GM18907 (cell line): ENCODE results near the gene CELA1.
"Not testable (repeated sequence)": the region's sequence is repeated elsewhere in the genome, so short reads cannot be mapped to it uniquely, and the experiment has no call there.

Experiments
- ATAC-seq: cut with Tn5 transposase; IDR thresholded peaks from one replicate; pipeline ENCODE4 v1.9.1; 2021; ENCODE audit warnings: mild to moderate bottlenecking, moderate library complexity; ENCODE audit not compliant: unreplicated experiment

CELA1 gene

GRCh38 chr12:51320695-51321320 is 25.7 kb downstream of the CELA1 start:
- ATAC-seq = no peak

DNA sequence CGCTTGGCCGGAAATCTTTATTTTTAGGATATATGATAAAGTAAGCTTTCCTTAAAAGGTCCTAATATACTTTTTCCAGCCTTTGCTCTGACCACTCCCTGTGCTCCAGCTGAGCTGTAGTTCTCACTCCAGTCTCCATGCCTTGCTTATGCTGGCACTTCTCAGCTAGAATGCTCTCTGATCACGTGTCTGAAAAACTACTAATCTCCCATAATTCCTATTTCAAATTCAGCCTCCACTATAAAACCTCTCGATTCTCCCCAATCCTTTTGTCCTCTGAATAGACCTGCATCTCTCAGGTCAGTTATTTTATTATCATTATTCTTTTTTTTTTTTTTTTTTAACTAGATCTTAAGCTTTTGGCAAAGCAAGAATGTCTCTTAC is 26.2 kb downstream of the CELA1 start:
- ATAC-seq = no peak

DNA sequence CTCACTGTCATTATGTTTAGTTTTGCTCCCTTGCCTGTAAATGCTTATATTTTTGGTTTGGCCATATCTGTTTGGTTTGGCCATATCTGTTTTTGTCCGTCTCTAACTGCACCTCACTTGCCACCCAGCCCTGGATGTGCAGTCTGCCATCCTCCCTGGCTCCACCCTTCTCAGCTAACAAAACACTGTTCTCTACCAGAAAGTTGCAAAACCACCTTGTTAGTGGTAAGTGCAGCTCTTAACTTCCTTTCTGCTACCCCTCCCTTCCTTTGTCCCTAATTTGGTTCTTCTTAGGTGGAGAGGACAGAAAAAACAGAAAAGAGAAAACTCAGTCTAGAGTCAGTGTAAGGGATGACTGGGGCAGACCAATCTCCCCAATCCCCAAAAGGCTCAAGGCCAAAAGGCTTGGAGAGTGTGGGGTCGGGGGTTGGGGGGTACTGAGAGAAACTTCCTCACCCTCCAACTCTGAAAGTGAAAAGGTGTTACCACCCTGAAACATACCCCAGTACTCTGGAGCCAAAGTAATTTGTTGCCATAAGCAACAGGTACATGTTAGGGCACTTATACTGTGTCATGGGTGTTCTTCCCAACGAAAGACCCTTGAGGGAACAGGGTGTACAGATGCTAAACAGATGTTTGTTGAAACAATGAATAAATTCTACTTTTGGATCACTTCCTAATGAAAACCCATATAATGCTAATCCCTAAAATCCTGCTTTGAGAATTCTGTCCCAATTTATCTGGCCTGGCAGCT is 27.5 kb downstream of the CELA1 start:
- peak; percentile 60 for ATAC-seq

DNA sequence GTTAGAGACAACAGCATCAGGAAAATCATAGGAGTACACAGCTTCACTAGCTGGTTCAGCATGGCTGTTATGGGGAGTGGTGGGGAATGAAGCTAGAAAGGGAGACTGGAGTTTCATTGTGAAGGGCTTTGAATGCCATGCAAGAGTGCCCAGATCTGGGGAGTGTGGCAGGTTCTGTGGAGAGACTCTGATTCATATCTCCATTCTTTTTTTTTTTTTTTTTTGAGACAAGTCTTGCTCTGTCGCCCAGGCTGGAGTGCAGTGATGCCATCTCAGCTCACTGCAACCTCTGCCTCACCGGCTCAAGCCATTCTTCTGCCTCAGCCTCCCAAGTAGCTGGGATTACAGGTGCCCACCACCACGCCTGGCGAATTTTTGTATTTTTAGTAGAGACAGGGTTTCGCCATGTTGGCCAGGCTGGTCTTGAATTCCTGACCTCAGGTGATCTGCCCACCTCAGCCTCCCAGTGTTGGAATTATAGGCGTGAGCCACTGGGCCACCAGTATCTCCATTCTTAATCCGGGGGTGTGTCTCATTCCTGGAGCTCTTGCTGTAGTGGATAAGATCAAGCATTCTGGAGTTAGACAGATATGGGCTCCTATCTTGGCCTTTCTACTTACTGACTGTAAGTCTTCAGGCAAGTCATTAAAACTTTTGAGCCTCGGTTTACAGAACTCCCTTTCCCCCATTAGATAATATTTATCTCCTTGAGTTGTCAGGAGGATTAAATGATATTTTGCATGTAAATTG is 28.2 kb downstream of the CELA1 start:
- ATAC-seq = not testable (repeated sequence)

GRCh38 chr12:51311389-51311788 is 35.1 kb downstream of the CELA1 start:
- no peak for ATAC-seq

DNA sequence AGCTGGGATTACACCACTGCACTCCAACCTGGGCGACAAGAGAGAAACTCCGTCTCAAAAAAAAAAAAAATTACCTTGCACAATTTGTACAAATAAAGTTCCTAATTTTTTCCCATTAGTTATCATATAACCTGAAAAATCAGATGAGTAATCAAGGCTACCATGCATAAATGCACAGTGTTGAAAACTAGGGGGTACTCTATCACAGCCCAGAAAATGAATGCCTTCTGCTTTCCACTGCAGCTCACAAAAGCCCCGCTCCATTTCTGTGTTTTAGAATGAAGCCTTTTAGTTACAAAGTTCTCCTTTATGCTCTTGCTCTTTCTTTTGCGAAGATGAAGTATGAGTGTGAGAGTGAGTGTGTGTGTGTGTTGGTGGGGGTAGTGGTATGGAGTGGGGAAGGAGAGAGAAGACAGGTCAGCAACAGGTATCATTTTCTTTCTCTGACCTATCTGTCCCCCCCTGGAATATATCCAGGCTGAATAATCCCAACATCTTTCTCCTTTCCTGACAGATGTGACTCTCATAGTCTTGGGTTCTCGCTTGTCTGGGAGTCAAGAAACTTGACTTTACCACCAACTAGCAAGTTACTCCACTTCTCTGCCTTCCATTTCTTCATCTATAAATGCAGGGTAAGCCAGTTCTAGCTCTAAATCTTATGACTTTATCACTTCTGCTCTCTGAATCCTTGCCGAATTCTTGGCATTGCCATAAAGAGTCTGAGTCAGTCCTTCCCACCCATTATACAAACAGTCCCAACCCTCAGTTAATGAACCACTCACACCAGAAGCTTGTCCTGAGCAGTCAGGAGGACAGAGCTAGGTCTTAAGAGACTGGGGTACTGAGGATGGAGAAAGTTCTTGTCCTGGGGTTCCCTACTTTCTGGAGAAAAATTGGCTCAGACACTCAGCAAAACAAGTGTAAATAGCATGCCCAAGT is 38.6 kb downstream of the CELA1 start:
- no peak for ATAC-seq

DNA sequence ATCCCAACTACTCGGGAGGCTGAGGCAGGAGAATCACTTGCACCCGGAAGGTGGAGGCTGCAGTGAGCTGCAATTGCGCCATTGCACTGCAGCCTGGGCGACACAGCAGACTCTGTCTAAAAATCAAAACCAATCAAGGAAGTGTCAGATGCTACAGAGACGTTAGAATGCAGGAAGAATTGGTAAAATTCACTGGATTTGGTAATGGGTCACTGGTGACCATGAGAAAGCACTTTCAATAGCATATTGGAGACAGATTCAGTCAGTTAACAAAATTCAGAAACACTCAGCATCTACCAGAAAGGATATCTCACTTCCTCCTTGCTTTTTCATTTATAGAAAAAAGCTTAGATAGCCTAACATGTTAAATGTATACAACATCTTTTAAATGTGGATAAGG is 40.0 kb downstream of the CELA1 start:
- no peak for ATAC-seq

GRCh38 chr12:51300768-51301167 is 45.7 kb downstream of the CELA1 start:
- not testable (repeated sequence) for ATAC-seq

DNA sequence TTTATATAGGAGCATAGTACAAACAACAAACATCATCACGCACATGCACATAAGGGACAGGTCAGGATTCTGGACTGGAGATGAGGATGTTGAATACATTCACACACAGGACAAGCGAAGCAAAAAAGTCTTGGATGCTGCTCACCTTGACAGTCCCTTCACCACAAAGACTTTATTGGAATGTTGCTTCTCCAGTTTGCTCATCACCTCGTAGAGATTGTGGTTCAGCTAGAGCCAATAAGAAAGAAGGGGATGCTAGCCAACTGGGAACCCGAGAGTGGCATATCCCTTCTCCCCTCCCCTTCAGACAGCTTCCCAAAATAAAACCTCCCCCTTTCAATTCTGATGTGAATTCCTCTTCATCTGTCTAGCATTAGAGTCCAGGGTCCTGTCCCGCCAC is 50.8 kb downstream of the CELA1 start:
- ATAC-seq = no peak

DNA sequence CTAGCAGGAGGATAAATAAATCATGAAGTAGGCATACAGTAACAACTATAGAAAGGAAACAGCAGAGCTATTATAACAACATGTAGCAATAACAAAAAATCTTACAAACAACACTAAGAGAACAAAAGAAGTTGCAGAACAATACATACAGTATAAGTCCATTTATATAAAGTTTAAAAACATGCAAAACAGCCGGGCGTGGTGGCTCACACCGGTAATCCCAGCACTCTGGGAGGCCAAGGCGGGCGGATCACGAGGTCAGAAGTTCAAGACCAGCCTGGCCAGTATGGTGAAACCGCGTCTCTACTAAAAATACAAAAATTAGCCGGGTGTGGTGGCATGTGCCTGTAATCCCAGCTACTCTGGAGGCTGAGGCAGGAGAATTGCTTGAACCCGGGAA is 52.4 kb downstream of the CELA1 start:
- not testable (repeated sequence) for ATAC-seq

DNA sequence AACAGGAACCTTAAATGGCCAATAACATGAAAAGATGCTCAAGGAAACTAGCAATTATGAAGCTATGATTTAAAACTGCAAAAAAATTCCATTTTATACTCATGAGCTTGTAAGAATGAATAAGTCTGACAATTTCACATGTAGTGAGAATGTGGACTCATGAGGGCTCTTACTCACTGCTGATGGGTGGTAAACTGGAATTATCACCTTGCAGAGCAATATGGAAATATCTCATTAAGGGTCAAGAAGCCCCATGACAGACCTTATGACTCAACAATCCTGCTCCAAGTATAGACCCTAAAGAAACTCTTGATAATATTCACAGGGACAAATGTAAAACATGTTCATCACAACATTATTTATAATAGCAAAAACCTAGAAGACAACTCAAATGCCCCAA is 52.8 kb downstream of the CELA1 start:
- no peak for ATAC-seq

GRCh38 chr12:51291603-51292513 is 54.6 kb downstream of the CELA1 start:
- not testable (repeated sequence) for ATAC-seq

- no peak for ATAC-seq
Observed at GRCh38 chr12:51285843-51286242, 60.6 kb downstream of the CELA1 start.

DNA sequence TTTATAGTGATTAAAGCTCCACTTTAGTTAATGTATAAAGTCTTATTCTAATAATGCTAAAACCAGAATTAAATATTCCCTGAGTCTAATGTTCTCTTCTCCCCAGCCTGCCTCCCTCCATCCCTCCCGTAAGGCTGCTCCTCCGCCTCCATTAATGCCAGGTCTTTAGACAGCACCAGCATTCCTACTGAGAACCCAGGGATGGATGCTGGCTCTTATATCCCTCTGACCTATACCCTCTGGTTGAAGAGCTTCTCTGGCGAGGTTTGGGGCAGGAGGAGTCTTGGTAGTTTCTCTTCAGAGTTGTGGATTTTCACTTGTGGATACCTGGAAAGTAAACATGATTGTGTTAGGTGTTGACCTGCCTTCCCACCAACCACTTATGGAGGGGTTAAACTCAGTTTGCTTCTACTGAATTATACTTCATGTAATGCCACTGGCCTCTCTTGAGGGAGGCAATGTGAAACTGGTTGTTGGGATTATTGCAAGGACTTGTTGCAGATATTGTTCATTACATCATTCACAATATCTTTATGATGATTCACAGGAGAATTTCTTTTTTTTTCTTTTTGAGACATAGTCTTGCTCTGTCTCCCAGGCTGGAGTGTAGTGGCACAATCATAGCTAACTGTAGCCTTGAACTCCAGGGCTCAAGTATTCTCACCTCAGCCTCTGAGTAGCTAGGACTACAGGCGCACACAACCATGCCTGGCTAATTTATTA is 65.1 kb downstream of the CELA1 start:
- ATAC-seq = no peak
